Upper lobe of left lung (tissue), 4 donors: Measurements from ENCODE around the gene PLK5.

Experiments used
- POLR2A ChIP-seq, 4 donors: fragments of 450-650 bp; IDR thresholded peaks; one replicate each; pipeline ENCODE4 v1.5.1; 2016 to 2017; ENCODE audit warnings: antibody characterized with exemption in 4 of 4, mild to moderate bottlenecking in 2 of 4
- POLR2AphosphoS5 ChIP-seq, 2 donors: sonication (generic); formaldehyde crosslinking; IDR thresholded peaks; one replicate each; pipeline ENCODE4 v1.5.1; 2017; ENCODE audit warnings: antibody characterized with exemption in 2 of 2
- TF ChIP-seq, protein P1 (sequence below), 6 experiments: fragments of 450-650 bp in 4 of 6; fragments of 200-600 bp in 2 of 6; sonication (generic) in 2 of 6; IDR thresholded peaks; one replicate each; pipeline ENCODE4 v1.5.1; 2016 to 2019; ENCODE audit warnings: antibody characterized with exemption in 6 of 6

DNA sequence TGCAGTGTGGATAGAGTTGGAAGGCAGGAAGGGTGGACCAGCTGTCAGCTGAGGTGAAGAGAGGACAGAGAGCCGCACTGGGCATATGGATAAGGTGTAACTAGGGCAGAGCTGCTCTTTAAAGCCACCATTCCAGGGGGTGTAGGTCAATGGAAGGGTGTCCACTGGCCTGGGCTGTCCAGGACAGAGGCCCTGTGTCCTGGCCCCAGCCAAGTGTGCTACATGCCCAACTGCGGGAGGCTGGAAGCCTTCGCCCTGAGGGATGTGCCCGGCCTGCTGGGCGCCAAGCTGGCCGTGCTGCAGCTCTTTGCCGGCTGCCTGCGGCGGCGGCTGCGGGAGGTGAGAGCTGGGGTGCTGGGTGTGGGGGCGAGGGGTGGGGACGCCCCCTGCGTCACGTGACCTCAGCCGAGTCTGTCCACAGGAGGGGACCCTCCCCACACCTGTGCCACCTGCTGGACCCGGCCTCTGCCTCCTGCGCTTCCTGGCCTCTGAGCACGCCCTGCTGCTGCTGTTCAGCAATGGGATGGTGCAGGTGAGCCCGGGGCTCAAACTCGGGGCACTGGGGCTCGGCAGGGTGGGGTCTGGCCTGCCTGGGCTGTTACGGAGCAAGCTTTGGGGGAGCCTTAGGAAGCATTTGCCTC lies 9.8 kb downstream of the PLK5 start:
- TF ChIP-seq POLR2A (IDR thresholded peaks at IDR 0.05) (no peak), POLR2AphosphoS5 (IDR thresholded peaks at IDR 0.05) (no peak)
- TF ChIP-seq, protein P1, sequence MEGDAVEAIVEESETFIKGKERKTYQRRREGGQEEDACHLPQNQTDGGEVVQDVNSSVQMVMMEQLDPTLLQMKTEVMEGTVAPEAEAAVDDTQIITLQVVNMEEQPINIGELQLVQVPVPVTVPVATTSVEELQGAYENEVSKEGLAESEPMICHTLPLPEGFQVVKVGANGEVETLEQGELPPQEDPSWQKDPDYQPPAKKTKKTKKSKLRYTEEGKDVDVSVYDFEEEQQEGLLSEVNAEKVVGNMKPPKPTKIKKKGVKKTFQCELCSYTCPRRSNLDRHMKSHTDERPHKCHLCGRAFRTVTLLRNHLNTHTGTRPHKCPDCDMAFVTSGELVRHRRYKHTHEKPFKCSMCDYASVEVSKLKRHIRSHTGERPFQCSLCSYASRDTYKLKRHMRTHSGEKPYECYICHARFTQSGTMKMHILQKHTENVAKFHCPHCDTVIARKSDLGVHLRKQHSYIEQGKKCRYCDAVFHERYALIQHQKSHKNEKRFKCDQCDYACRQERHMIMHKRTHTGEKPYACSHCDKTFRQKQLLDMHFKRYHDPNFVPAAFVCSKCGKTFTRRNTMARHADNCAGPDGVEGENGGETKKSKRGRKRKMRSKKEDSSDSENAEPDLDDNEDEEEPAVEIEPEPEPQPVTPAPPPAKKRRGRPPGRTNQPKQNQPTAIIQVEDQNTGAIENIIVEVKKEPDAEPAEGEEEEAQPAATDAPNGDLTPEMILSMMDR (IDR thresholded peaks at IDR 0.05), result no peak
